Peyer's patch (tissue), 4 donors: ENCODE results near the gene NPBWR2. TPM values are rescaled to one million over a fixed set of nuclear protein-coding genes. Genes with fewer than 3 reads are reported as not detected.
A peak's percentile ranks its signal among the peaks of the same experiment; 100 is the strongest.

ENCODE experiments used
- DNase-seq, 3 donors: peaks; one replicate each; pipeline ENCODE4 v3.0.0-alpha.2; 2017 to 2019
- H3K27ac ChIP-seq, 4 donors: fragments of 200-600 bp; sonication (generic); one replicate each; pipeline ENCODE4 v1.5.1; 2016 to 2019
- H3K27me3 ChIP-seq, 2 donors: fragments of 200-600 bp; sonication (generic); one replicate each; pipeline ENCODE4 v1.5.1; 2019
- H3K36me3 ChIP-seq, 3 donors: fragments of 200-600 bp; sonication (generic); one replicate each; pipeline ENCODE4 v1.5.1; 2016 to 2019
- H3K4me1 ChIP-seq, 4 donors: fragments of 200-600 bp; sonication (generic); one replicate each; pipeline ENCODE4 v1.5.1; 2016 to 2019
- H3K4me3 ChIP-seq, 4 donors: fragments of 200-600 bp; sonication (generic); 1 replicate in 3 of 4; 2 replicates in 1 of 4; pipeline ENCODE4 v1.5.1; 2016 to 2019; ENCODE audit warnings: mild to moderate bottlenecking in 1 of 4
- H3K9me3 ChIP-seq, 4 donors: fragments of 200-600 bp; sonication (generic); one replicate each; pipeline ENCODE4 v1.5.1; 2016 to 2019; ENCODE audit warnings: mild to moderate bottlenecking in 1 of 4
- CTCF ChIP-seq, 6 experiments: fragments of 450-650 bp in 4 of 6; fragments of 200-600 bp in 2 of 6; sonication (generic) in 1 of 6; IDR thresholded peaks; one replicate each; pipeline ENCODE4 v1.5.1; 2017 to 2019; ENCODE audit warnings: antibody characterized with exemption in 6 of 6, mild to moderate bottlenecking in 3 of 6, moderate library complexity in 1 of 6
- POLR2A ChIP-seq, 2 donors: fragments of 450-650 bp; IDR thresholded peaks; one replicate each; pipeline ENCODE4 v1.5.1; 2017; ENCODE audit warnings: antibody characterized with exemption in 2 of 2, mild to moderate bottlenecking in 2 of 2, moderate library complexity in 2 of 2
- total RNA-seq, 4 donors: library from RNA; depleted of rRNA; stranded (reverse); fragments of >200 nt; gene quantifications; one replicate each; pipeline ENCODE4 v1.1.0, GENCODE V29; 2016

NPBWR2 gene, protein sequence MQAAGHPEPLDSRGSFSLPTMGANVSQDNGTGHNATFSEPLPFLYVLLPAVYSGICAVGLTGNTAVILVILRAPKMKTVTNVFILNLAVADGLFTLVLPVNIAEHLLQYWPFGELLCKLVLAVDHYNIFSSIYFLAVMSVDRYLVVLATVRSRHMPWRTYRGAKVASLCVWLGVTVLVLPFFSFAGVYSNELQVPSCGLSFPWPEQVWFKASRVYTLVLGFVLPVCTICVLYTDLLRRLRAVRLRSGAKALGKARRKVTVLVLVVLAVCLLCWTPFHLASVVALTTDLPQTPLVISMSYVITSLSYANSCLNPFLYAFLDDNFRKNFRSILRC
- not detected for total RNA-seq

DNA sequence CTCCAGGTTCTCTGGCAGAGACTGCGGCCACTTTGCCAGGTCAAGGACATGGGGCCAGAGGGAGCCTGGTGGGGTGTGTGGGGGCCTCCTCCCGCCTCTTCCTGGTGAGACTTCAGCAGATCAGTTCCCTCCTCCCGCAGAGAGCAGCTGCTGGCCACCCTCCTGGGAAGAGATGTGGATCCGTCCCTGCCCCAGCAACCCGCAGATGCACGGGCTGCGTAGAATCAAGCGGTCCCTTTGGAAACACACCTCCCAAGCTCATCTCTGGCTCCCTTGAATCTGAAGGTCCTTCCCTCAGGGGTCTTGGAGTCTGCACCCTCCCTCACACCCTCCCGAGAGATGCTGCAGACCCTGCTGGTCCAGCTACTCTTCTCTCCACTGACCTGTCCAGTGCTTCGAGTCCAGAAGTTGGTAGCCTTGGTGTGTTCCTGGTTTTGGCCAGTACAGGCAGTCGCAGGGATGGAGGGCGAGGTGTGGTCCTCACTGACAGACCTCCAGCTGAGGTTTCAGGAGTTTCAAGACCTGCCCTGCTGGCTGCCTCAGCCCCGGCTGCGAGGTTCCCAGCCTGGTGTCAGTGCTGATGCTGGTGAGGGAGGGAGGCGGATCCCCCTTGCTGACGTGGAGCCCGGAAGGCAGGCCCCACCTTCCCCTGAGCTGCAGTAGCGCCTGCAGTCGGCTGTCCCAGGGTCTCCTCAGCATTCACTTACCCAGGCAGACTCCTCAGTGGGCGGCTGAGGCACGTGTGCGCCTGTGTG lies at the start of gene NPBWR2:
Gene NPBWR2, minus strand, starts transcription at position 585 of the 755 bp plus-strand sequence. CDS start 734 bp downstream, outside the sequence.
- Histone ChIP-seq H3K36me3 (no peaks in the 10 kb centered on the region), H3K4me1 (peaks cover 0 to 5% (median 2%) of the 10 kb centered on the region in 4 donors), H3K4me3 (no peak within 1 kb of the TSS), H3K9me3 (no peaks in the 10 kb centered on the region), H3K27me3 (peaks cover 0 to 6% of the 10 kb centered on the region in 2 donors), H3K27ac (peak within 1 kb of the TSS in 2 of 4 donors; percentile 40 to 65)
- TF ChIP-seq CTCF (IDR thresholded peaks at IDR 0.05) (no peak), POLR2A (IDR thresholded peaks at IDR 0.05) (no peak)
- DNase-seq, result peak in 2 of 3 donors; percentile 40 to 55

- H3K4me3 ChIP-seq, result no peak overlapping the region
- H3K36me3 ChIP-seq, result no peaks in the 10 kb centered on the region
- H3K9me3 ChIP-seq, result no peaks in the 10 kb centered on the region
- H3K4me1 ChIP-seq, result no peaks in the 10 kb centered on the region
- DNase-seq, result no peak
- no peak overlapping the region for H3K27ac ChIP-seq
- TF ChIP-seq POLR2A (IDR thresholded peaks at IDR 0.05), result no peak
- TF ChIP-seq CTCF (IDR thresholded peaks at IDR 0.05), result no peak
- no peaks in the 10 kb centered on the region for H3K27me3 ChIP-seq
Observed at GRCh38 chr20:64156136-64156885, 48.9 kb upstream of the NPBWR2 start.

DNA sequence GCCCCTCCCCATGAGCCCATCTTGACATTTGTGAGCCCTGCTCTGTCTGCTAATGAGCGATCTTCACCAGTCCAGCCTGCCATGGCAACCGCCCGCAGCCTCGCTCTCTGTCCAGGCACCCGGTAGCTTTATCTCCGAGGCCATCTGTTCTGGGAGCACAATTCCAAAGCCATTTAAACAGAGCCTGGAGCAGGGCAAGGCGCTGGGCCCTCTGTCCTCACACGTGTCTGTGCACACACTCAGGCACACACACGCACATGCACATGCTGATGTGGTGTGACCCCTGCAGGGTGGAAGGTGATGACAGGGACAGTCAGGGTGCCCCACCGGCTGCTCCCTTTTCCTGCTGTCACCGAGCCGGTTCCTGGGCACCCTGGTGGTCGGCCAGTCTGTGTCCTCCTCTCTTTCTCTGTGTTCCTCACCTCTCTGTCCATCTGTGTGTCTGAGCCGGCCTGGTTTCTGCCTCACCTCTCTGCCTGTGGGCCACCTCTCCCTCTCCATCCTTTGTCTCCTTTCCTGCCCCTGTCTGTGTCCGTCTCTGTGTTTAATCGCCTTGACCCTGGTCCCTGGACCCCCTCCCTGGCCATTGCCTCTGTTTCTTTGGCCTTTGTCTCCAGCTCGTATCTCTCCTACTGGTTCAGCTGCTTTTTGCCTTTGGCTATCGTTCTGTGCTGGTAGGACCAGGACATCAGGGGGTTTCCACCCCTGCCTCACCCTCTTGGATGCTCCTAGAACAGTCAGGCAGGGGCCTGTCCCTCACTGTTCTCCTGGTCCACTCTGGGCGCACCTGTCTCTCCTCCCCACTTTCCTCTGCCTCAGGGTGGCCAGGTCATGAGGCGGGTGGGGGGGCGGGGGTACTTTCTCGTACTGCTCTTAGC lies 48.1 kb upstream of the NPBWR2 start:
- H3K27me3 ChIP-seq, result no peaks in the 10 kb centered on the region

GRCh38 chr20:64154590-64155257 lies 47.4 kb upstream of the NPBWR2 start:
- no peaks in the 10 kb centered on the region for H3K36me3 ChIP-seq
- DNase-seq, result no peak
- no peaks in the 10 kb centered on the region for H3K4me1 ChIP-seq
- no peak for TF ChIP-seq POLR2A (IDR thresholded peaks at IDR 0.05)
- TF ChIP-seq CTCF (IDR thresholded peaks at IDR 0.05), result no peak
- H3K27me3 ChIP-seq, result no peaks in the 10 kb centered on the region
- no peaks in the 10 kb centered on the region for H3K9me3 ChIP-seq
- no peak overlapping the region for H3K27ac ChIP-seq
- no peak overlapping the region for H3K4me3 ChIP-seq

More for the DNA sequence above, 48.1 kb upstream of the NPBWR2 start:
- DNase-seq, result no peak
- no peak for TF ChIP-seq CTCF (IDR thresholded peaks at IDR 0.05)
- no peak for TF ChIP-seq POLR2A (IDR thresholded peaks at IDR 0.05)
- Histone ChIP-seq H3K4me1 (no peaks in the 10 kb centered on the region), H3K27ac (no peak overlapping the region), H3K4me3 (no peak overlapping the region), H3K9me3 (no peaks in the 10 kb centered on the region), H3K36me3 (no peaks in the 10 kb centered on the region)
